Measurements from ENCODE around the gene MUCL1.

MUCL1 gene

GRCh38 chr12:54853933-54854538 is at the start of gene MUCL1:
MUCL1 (plus strand) TSS chr12:54854516; CDS start chr12:54854583, 67 bp downstream.
- no peaks in the 10 kb centered on the region for H3K4me1 ChIP-seq (ENCODE audit: insufficient read depth, low read length)
- H3K9ac ChIP-seq (ENCODE audit: low read depth, low read length), result no peak within 1 kb of the TSS

GRCh38 chr12:54821676-54822075 is 32.6 kb upstream of the MUCL1 start:
- Histone ChIP-seq H3K36me3 (ENCODE audit: insufficient read depth, low read length) (no peaks in the 10 kb centered on the region), H3K4me1 (ENCODE audit: insufficient read depth, low read length) (no peaks in the 10 kb centered on the region), H3K9ac (ENCODE audit: low read depth, low read length) (no peak overlapping the region), H3K9me3 (ENCODE audit: control insufficient read depth, insufficient read depth, low read length) (no peaks in the 10 kb centered on the region; the same call in 1 of the 2 replicates)

More at GRCh38 chr12:54853933-54854538, at the start of gene MUCL1:
- H3K36me3 ChIP-seq (ENCODE audit: insufficient read depth, low read length), result no peaks in the 10 kb centered on the region
- no peaks in the 10 kb centered on the region for H3K9me3 ChIP-seq (ENCODE audit: control insufficient read depth, insufficient read depth, low read length)

GRCh38 chr12:54824402-54824801 is 29.9 kb upstream of the MUCL1 start:
- no peak overlapping the region for H3K9ac ChIP-seq (ENCODE audit: low read depth, low read length)
- no peaks in the 10 kb centered on the region for H3K9me3 ChIP-seq (ENCODE audit: control insufficient read depth, insufficient read depth, low read length)
- H3K4me1 ChIP-seq (ENCODE audit: insufficient read depth, low read length), result no peaks in the 10 kb centered on the region
- H3K36me3 ChIP-seq (ENCODE audit: insufficient read depth, low read length), result no peaks in the 10 kb centered on the region

GRCh38 chr12:54829511-54829910 is 24.8 kb upstream of the MUCL1 start:
- Histone ChIP-seq H3K9me3 (ENCODE audit: control insufficient read depth, insufficient read depth, low read length) (no peaks in the 10 kb centered on the region), H3K4me1 (ENCODE audit: insufficient read depth, low read length) (no peaks in the 10 kb centered on the region), H3K9ac (ENCODE audit: low read depth, low read length) (no peak overlapping the region), H3K36me3 (ENCODE audit: insufficient read depth, low read length) (no peaks in the 10 kb centered on the region)

GRCh38 chr12:54830199-54830598 is 24.1 kb upstream of the MUCL1 start:
- H3K9ac ChIP-seq (ENCODE audit: low read depth, low read length), result no peak overlapping the region
- H3K36me3 ChIP-seq (ENCODE audit: insufficient read depth, low read length), result no peaks in the 10 kb centered on the region
- no peaks in the 10 kb centered on the region for H3K9me3 ChIP-seq (ENCODE audit: control insufficient read depth, insufficient read depth, low read length)
- no peaks in the 10 kb centered on the region for H3K4me1 ChIP-seq (ENCODE audit: insufficient read depth, low read length)

- H3K36me3 ChIP-seq (ENCODE audit: insufficient read depth, low read length), result no peaks in the 10 kb centered on the region
- no peaks in the 10 kb centered on the region for H3K9me3 ChIP-seq (ENCODE audit: control insufficient read depth, insufficient read depth, low read length)
- no peaks in the 10 kb centered on the region for H3K4me1 ChIP-seq (ENCODE audit: insufficient read depth, low read length)
- H3K9ac ChIP-seq (ENCODE audit: low read depth, low read length), result no peak overlapping the region
Measured at GRCh38 chr12:54831631-54832030, 22.7 kb upstream of the MUCL1 start.

- H3K9ac ChIP-seq (ENCODE audit: low read depth, low read length), result no peak overlapping the region
- no peaks in the 10 kb centered on the region for H3K36me3 ChIP-seq (ENCODE audit: insufficient read depth, low read length)
- no peaks in the 10 kb centered on the region for H3K4me1 ChIP-seq (ENCODE audit: insufficient read depth, low read length)
- no peaks in the 10 kb centered on the region for H3K9me3 ChIP-seq (ENCODE audit: control insufficient read depth, insufficient read depth, low read length)
Measured at GRCh38 chr12:54840244-54840865, 14.0 kb upstream of the MUCL1 start.

- no peaks in the 10 kb centered on the region for H3K9me3 ChIP-seq (ENCODE audit: control insufficient read depth, insufficient read depth, low read length)
- no peaks in the 10 kb centered on the region for H3K4me1 ChIP-seq (ENCODE audit: insufficient read depth, low read length)
- H3K9ac ChIP-seq (ENCODE audit: low read depth, low read length), result no peak overlapping the region
- H3K36me3 ChIP-seq (ENCODE audit: insufficient read depth, low read length), result no peaks in the 10 kb centered on the region
Measured at GRCh38 chr12:54857406-54857805, 3.1 kb downstream of the MUCL1 start.

GRCh38 chr12:54858562-54858961 is 4.2 kb downstream of the MUCL1 start:
- Histone ChIP-seq H3K4me1 (ENCODE audit: insufficient read depth, low read length) (no peaks in the 10 kb centered on the region), H3K9me3 (ENCODE audit: control insufficient read depth, insufficient read depth, low read length) (no peaks in the 10 kb centered on the region)

GRCh38 chr12:54859502-54859901 is 5.2 kb downstream of the MUCL1 start:
- Histone ChIP-seq H3K9me3 (ENCODE audit: control insufficient read depth, insufficient read depth, low read length) (no peaks in the 10 kb centered on the region), H3K36me3 (ENCODE audit: insufficient read depth, low read length) (no peaks in the 10 kb centered on the region), H3K9ac (ENCODE audit: low read depth, low read length) (no peak overlapping the region), H3K4me1 (ENCODE audit: insufficient read depth, low read length) (no peaks in the 10 kb centered on the region; the same call in 1 of the 2 replicates)

More at GRCh38 chr12:54858562-54858961, 4.2 kb downstream of the MUCL1 start:
- no peak overlapping the region for H3K9ac ChIP-seq (ENCODE audit: low read depth, low read length)
- H3K36me3 ChIP-seq (ENCODE audit: insufficient read depth, low read length), result no peaks in the 10 kb centered on the region

GRCh38 chr12:54861927-54862326 is 7.6 kb downstream of the MUCL1 start:
- Histone ChIP-seq H3K36me3 (ENCODE audit: insufficient read depth, low read length) (no peaks in the 10 kb centered on the region), H3K9me3 (ENCODE audit: control insufficient read depth, insufficient read depth, low read length) (no peaks in the 10 kb centered on the region), H3K4me1 (ENCODE audit: insufficient read depth, low read length) (no peaks in the 10 kb centered on the region; the same call in 1 of the 2 replicates), H3K9ac (ENCODE audit: low read depth, low read length) (no peak overlapping the region)

GRCh38 chr12:54863948-54864618 is 9.8 kb downstream of the MUCL1 start:
- no peak overlapping the region for H3K9ac ChIP-seq (ENCODE audit: low read depth, low read length)
- no peaks in the 10 kb centered on the region for H3K36me3 ChIP-seq (ENCODE audit: insufficient read depth, low read length)
- no peaks in the 10 kb centered on the region; the same call in 1 of the 2 replicates for H3K4me1 ChIP-seq (ENCODE audit: insufficient read depth, low read length)
- no peaks in the 10 kb centered on the region for H3K9me3 ChIP-seq (ENCODE audit: control insufficient read depth, insufficient read depth, low read length)

GRCh38 chr12:54865683-54866324 is 11.5 kb downstream of the MUCL1 start:
- H3K36me3 ChIP-seq (ENCODE audit: insufficient read depth, low read length), result no peaks in the 10 kb centered on the region
- no peaks in the 10 kb centered on the region; the same call in 1 of the 2 replicates for H3K4me1 ChIP-seq (ENCODE audit: insufficient read depth, low read length)
- H3K9me3 ChIP-seq (ENCODE audit: control insufficient read depth, insufficient read depth, low read length), result no peaks in the 10 kb centered on the region
- H3K9ac ChIP-seq (ENCODE audit: low read depth, low read length), result no peak overlapping the region

- no peaks in the 10 kb centered on the region for H3K36me3 ChIP-seq (ENCODE audit: insufficient read depth, low read length)
- H3K9ac ChIP-seq (ENCODE audit: low read depth, low read length), result no peak overlapping the region
- H3K4me1 ChIP-seq (ENCODE audit: insufficient read depth, low read length), result no peaks in the 10 kb centered on the region; the same call in 1 of the 2 replicates
- H3K9me3 ChIP-seq (ENCODE audit: control insufficient read depth, insufficient read depth, low read length), result no peaks in the 10 kb centered on the region
Measured at GRCh38 chr12:54868690-54869089, 14.4 kb downstream of the MUCL1 start.
